ENCODE measurements around the gene PDIA3.
"Not testable (repeated sequence)": the region's sequence is repeated elsewhere in the genome, so short reads cannot be mapped to it uniquely, and the experiment has no call there.

The PDIA3 gene

GRCh38 chr15:43746245-43746902, at the start of gene PDIA3:
Gene PDIA3 (plus strand): TSS chr15:43746438. CDS start chr15:43746540, 102 bp downstream.
- DNase-seq = peak; percentile 65

GRCh38 chr15:43702174-43702573, 44.1 kb upstream of the PDIA3 start:
- no peak for DNase-seq

GRCh38 chr15:43702701-43703424, 43.4 kb upstream of the PDIA3 start:
- DNase-seq = no peak

GRCh38 chr15:43710431-43711131, 35.7 kb upstream of the PDIA3 start:
- DNase-seq = not testable (repeated sequence)

GRCh38 chr15:43723151-43723550, 23.1 kb upstream of the PDIA3 start:
- DNase-seq = no peak

GRCh38 chr15:43726306-43726705, 19.9 kb upstream of the PDIA3 start:
- DNase-seq = not testable (repeated sequence)

- not testable (repeated sequence) for DNase-seq
Measured at GRCh38 chr15:43728053-43728725, 18.0 kb upstream of the PDIA3 start.

- DNase-seq = no peak
Measured at GRCh38 chr15:43735416-43735815, 10.8 kb upstream of the PDIA3 start.

- DNase-seq = not testable (repeated sequence)
Measured at GRCh38 chr15:43746903-43747309, 668 bp downstream of the PDIA3 start.

GRCh38 chr15:43748376-43748775, 2.1 kb downstream of the PDIA3 start:
- no peak for DNase-seq

GRCh38 chr15:43749690-43750345, 3.6 kb downstream of the PDIA3 start:
- DNase-seq = no peak

- DNase-seq = no peak
Measured at GRCh38 chr15:43751885-43752284, 5.6 kb downstream of the PDIA3 start.

- DNase-seq = no peak
Measured at GRCh38 chr15:43762824-43763223, 16.6 kb downstream of the PDIA3 start.

GRCh38 chr15:43763819-43764446, 17.7 kb downstream of the PDIA3 start:
- DNase-seq = no peak

GRCh38 chr15:43769584-43770228, 23.5 kb downstream of the PDIA3 start:
- DNase-seq = peak; percentile 17

- DNase-seq = no peak
Measured at GRCh38 chr15:43771816-43772215, 25.6 kb downstream of the PDIA3 start.

GRCh38 chr15:43772624-43773023, 26.4 kb downstream of the PDIA3 start:
- DNase-seq = no peak

- no peak for DNase-seq
Measured at GRCh38 chr15:43774062-43774461, 27.8 kb downstream of the PDIA3 start.

- no peak for DNase-seq
Measured at GRCh38 chr15:43775411-43775965, 29.2 kb downstream of the PDIA3 start.

GRCh38 chr15:43776101-43776717, 30.0 kb downstream of the PDIA3 start:
- no peak for DNase-seq

- DNase-seq = no peak
Measured at GRCh38 chr15:43776718-43777266, 30.6 kb downstream of the PDIA3 start, which contains the start of gene ELL3. Gene ELL3 (minus strand): TSS chr15:43776966. CDS start chr15:43776901, 65 bp downstream.

Measured in NCI-H446 treated with DMSO at 0.1 percent for 48 hours (cell line).